Measurements from ENCODE around the gene COL4A2.

Gene COL4A2

DNA sequence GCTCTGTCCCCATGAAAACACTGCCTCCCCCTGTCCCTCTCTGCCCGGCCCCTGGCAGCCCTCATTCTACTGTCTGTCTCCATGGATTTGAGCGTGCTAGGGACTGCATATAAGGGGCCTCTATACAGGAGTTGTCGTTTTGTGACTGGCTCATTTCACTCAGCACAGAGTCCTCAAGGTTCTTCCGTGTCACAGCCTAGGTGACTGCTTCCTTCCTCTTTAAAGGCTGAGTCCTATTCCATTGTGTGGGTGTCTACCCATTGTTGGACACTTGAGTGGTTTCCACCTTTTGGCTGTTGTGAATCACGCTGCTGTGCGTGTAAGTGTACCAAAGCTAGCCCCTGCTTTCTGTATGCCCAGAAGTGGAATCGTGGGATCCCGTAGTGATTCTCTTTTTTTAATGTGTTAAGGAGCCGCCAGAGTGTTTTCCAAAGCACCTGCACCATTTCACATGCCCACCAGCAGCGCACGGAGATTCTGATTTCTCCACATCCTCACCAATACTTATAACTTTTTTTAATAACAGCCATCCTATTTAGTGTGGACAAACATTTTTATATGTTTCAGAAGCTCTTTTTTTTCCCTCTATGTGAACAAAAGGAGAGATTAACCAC is 116.7 kb downstream of the COL4A2 start:
- DNase-seq: no peak

DNA sequence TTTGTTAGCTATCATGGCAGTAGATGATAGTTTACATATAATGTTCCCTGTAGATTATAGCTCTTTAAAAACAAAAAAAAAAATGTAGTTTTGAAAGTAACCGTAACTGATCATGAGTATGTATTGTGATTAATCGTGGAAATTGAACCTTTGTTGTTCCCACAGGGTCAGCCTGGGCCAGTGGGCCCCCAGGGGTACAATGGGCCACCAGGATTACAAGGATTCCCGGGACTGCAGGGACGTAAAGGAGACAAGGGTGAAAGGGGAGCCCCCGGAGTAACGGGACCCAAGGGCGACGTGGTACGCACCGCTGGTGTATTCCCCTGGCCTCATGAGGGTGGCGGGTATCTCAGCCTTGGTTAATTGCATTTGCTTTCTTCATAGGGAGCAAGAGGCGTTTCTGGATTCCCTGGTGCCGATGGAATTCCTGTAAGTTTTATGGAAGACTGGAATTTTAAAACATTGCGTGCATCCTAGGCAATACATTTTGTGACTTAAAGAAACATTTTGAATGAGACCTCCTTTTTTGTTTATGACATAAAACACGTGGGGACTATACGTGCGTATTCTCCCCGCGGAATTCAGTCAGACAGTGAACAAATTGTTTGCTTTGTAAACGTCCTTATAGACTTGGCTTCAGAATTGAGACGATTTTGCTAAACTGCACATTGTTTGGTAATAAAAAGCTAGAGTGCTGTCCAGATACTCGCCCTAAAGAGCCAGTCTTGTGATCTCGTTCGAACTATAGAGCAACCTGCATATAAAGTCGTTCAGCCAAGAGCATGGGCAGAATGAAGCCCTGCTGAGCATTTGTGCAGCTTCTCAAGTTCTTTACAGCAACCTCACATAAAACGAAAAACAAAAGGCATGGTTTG is 117.7 kb downstream of the COL4A2 start:
- no peak for DNase-seq

GRCh38 chr13:110425444-110425780 is 118.3 kb downstream of the COL4A2 start:
- DNase-seq: no peak

GRCh38 chr13:110426735-110427134 is 119.7 kb downstream of the COL4A2 start:
- DNase-seq: no peak

DNA sequence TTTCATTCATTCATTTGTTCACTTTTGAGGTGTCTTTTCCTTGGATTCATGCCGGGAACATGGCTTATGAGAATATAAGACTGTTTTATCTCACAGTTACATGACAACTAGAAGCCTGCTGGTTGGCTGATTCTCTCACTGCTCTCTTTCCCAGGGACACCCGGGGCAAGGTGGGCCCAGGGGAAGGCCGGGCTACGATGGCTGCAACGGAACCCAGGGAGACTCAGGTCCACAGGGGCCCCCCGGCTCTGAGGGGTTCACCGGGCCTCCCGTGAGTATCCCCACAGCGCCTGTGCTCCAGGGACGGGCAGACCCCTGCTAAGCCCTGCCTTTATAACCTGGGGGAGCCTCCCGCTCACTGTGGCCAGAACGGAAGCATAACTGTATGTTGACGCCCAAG is 121.2 kb downstream of the COL4A2 start:
- DNase-seq: no peak

GRCh38 chr13:110430391-110431336 is 123.6 kb downstream of the COL4A2 start:
- no peak for DNase-seq

- no peak for DNase-seq
Observed at GRCh38 chr13:110431425-110432294, 124.6 kb downstream of the COL4A2 start.

- DNase-seq: no peak
Observed at GRCh38 chr13:110432522-110432921, 125.4 kb downstream of the COL4A2 start.

DNA sequence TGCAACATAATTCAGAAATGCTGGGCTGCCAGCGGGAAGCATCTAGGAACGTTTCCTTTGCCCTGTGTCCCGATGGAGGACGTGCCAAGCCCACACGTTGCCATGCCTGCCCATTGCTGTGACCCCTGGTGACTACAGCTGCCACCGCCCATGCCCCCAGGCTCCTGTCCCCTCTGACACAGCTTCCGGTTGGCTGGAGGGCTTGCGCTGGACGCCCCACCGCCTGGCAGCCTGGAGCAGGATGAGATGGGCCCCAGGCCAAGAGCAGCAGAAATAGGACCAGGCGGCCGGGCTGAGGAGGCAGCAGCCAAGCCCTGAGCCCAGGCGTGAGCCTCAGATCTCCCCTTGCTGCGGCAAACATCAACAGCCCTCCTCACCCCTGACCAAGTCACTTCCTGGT is 125.9 kb downstream of the COL4A2 start:
- DNase-seq: no peak

DNA sequence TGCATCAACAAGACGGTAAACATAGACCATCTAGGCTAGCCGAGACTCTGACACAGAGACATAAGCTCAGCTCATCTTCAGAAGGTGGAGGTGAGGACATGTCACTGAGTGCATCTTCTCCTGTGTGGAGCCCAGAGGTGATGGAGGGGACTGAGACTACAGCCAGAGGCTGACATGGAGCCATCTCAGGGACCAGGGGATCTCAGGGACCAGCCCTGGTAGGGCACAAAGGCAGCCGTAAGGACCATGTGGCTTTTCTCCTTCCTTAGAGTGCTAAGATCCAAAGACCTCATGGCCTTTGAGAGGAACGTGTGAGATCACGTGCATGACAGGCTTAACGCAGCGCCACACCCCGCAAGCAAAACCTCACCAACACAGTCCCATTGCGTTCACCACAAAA is 127.5 kb downstream of the COL4A2 start:
- DNase-seq: no peak

GRCh38 chr13:110435331-110435730 is 128.2 kb downstream of the COL4A2 start:
- DNase-seq: no peak

GRCh38 chr13:110436276-110436675 is 129.2 kb downstream of the COL4A2 start:
- no peak for DNase-seq

- DNase-seq: no peak
Observed at GRCh38 chr13:110436786-110437370, 129.8 kb downstream of the COL4A2 start.

- DNase-seq: no peak
Observed at GRCh38 chr13:110438211-110438610, 131.1 kb downstream of the COL4A2 start.

DNA sequence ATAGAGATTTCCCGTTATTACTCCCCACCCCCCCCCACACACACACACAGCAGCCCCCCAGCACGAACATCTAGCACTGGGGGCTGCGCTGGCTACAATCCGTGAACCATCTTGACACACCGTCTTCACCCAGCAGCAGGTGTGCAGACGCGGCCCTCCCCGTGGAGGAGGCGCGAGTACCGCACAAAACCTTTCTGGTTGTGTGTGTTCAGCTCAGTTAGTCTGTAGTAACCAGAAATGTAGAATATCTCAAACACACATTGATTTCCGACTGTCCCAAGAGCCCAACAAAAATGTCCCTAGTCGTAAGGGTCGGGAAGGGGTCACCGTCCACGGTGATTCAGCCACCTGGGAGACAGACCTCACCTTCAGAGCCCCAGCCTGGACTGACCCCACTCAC is 131.7 kb downstream of the COL4A2 start:
- no peak for DNase-seq

- no peak for DNase-seq
Observed at GRCh38 chr13:110440946-110441731, 134.1 kb downstream of the COL4A2 start.

- DNase-seq: no peak
Observed at GRCh38 chr13:110442930-110443621, 136.0 kb downstream of the COL4A2 start.

GRCh38 chr13:110443622-110444225 is 136.6 kb downstream of the COL4A2 start:
- no peak for DNase-seq

GRCh38 chr13:110444226-110444653 is 137.2 kb downstream of the COL4A2 start:
- no peak for DNase-seq

DNA sequence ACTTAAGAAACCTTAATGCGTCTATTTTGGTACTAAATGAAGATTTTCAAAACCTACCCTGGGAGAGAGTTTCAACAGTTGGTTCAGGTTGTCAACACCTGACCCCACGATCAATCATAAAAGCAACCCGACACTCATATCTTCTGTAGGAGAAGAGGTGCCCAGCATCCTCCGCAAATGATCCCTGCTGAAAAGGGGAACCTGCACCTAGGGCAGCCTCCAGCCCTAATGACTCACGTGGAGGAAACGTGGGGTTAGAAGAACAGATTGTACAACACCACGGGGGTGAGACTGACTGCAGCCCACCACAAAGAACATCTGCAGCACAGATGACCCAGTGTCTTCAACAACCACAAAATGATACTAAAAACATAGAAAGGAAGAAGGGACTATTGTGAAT is 138.1 kb downstream of the COL4A2 start:
- DNase-seq: no peak
